HG03575 (cell line): ENCODE results near the gene TMPRSS13.
"Not testable (repeated sequence)": the region's sequence is repeated elsewhere in the genome, so short reads cannot be mapped to it uniquely, and the experiment has no call there.

Source experiments
- ATAC-seq: cut with Tn5 transposase; IDR thresholded peaks from one replicate; pipeline ENCODE4 v1.9.1; 2021; ENCODE audit not compliant: unreplicated experiment, insufficient number of reproducible peaks, low FRiP score; ENCODE audit errors: extremely low read depth

Gene TMPRSS13

GRCh38 chr11:117929142-117929915 is at the start of gene TMPRSS13:
TMPRSS13 (minus strand) TSS chr11:117929402; CDS start chr11:117929307, 95 bp downstream.
- no peak for ATAC-seq

GRCh38 chr11:117978991-117979390 is 49.8 kb upstream of the TMPRSS13 start:
- no peak for ATAC-seq

GRCh38 chr11:117978291-117978910 is 49.2 kb upstream of the TMPRSS13 start:
- ATAC-seq = not testable (repeated sequence)

GRCh38 chr11:117977612-117978264 is 48.5 kb upstream of the TMPRSS13 start:
- not testable (repeated sequence) for ATAC-seq

GRCh38 chr11:117977029-117977428 is 47.8 kb upstream of the TMPRSS13 start:
- ATAC-seq = no peak

GRCh38 chr11:117976445-117976844 is 47.2 kb upstream of the TMPRSS13 start:
- ATAC-seq = no peak

- ATAC-seq = no peak
Observed at GRCh38 chr11:117973503-117973860, 44.3 kb upstream of the TMPRSS13 start.

GRCh38 chr11:117972629-117973502 is 43.7 kb upstream of the TMPRSS13 start:
- no peak for ATAC-seq

- no peak for ATAC-seq
Observed at GRCh38 chr11:117972044-117972443, 42.8 kb upstream of the TMPRSS13 start.

GRCh38 chr11:117970400-117971024 is 41.3 kb upstream of the TMPRSS13 start:
- no peak for ATAC-seq

- no peak for ATAC-seq
Observed at GRCh38 chr11:117969160-117969991, 40.2 kb upstream of the TMPRSS13 start.

- ATAC-seq = no peak
Observed at GRCh38 chr11:117966908-117967307, 37.7 kb upstream of the TMPRSS13 start.

- no peak for ATAC-seq
Observed at GRCh38 chr11:117962826-117963225, 33.6 kb upstream of the TMPRSS13 start.

GRCh38 chr11:117961896-117962295 is 32.7 kb upstream of the TMPRSS13 start:
- ATAC-seq = no peak

GRCh38 chr11:117960406-117960805 is 31.2 kb upstream of the TMPRSS13 start:
- no peak for ATAC-seq

- ATAC-seq = no peak
Observed at GRCh38 chr11:117959438-117960149, 30.4 kb upstream of the TMPRSS13 start.

GRCh38 chr11:117958949-117959348 is 29.7 kb upstream of the TMPRSS13 start:
- no peak for ATAC-seq
